Thoracic aorta (tissue), 2 donors: ENCODE measurements around the gene NAP1L2. TPM values are rescaled to one million over a fixed set of nuclear protein-coding genes. Genes with fewer than 3 reads are reported as not detected.

ENCODE experiments used
- ATAC-seq: fragments of 150-250 bp; one replicate; pipeline ENCODE4 v1.8.0; 2017; ENCODE audit warnings: low read depth; ENCODE audit not compliant: insufficient number of reproducible peaks, low FRiP score
- DNase-seq: peaks from one replicate; pipeline ENCODE4 v3.0.0-alpha.2; 2020; ENCODE audit warnings: low spot score
- H3K27ac ChIP-seq, 2 donors: fragments of 200-600 bp; sonication (generic); 1 replicate in 1 of 2; 2 replicates in 1 of 2; pipeline ENCODE4 v1.5.1; 2016; ENCODE audit warnings: mild to moderate bottlenecking in 2 of 2, moderate library complexity in 2 of 2
- H3K27me3 ChIP-seq: fragments of 200-600 bp; sonication (generic); replicated peaks from 2 replicates; pipeline ENCODE4 v1.6.0; 2016; ENCODE audit warnings: mild to moderate bottlenecking; ENCODE audit not compliant: insufficient read depth
- H3K36me3 ChIP-seq: fragments of 200-600 bp; sonication (generic); one replicate; pipeline ENCODE4 v1.5.1; 2016
- H3K4me1 ChIP-seq, 2 donors: fragments of 200-600 bp; sonication (generic); 1 replicate in 1 of 2; 2 replicates in 1 of 2; pipeline versions ENCODE4 v1.5.1 to v1.6.0; 2016; ENCODE audit warnings: low read depth in 2 of 2, mild to moderate bottlenecking in 1 of 2; ENCODE audit not compliant: control insufficient read depth in 1 of 2
- H3K4me3 ChIP-seq: fragments of 200-600 bp; sonication (generic); 2 replicates; pipeline ENCODE4 v1.5.1; 2016; ENCODE audit warnings: mild to moderate bottlenecking
- H3K9me3 ChIP-seq: fragments of 200-600 bp; sonication (generic); 2 replicates; pipeline ENCODE4 v1.5.1; 2016
- total RNA-seq, 2 donors: library from RNA; depleted of rRNA; stranded (reverse); fragments of >200 nt; gene quantifications; one replicate each; pipeline versions ENCODE4 v1.1.0 to v1.2.3, GENCODE V29; 2016
- TF ChIP-seq, protein P1 (sequence below): fragments of 200-600 bp; sonication (generic); IDR thresholded peaks from one replicate; pipeline ENCODE4 v1.5.1; 2019; ENCODE audit warnings: antibody characterized with exemption

NAP1L2 gene, protein sequence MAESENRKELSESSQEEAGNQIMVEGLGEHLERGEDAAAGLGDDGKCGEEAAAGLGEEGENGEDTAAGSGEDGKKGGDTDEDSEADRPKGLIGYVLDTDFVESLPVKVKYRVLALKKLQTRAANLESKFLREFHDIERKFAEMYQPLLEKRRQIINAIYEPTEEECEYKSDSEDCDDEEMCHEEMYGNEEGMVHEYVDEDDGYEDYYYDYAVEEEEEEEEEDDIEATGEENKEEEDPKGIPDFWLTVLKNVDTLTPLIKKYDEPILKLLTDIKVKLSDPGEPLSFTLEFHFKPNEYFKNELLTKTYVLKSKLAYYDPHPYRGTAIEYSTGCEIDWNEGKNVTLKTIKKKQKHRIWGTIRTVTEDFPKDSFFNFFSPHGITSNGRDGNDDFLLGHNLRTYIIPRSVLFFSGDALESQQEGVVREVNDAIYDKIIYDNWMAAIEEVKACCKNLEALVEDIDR
- total RNA-seq = 1 to 10 TPM; 4.2 TPM

- no peaks in the 10 kb centered on the region for H3K4me1 ChIP-seq
- H3K4me3 ChIP-seq = peak within 1 kb of the TSS; percentile 79
- peak within 1 kb of the TSS; percentile 68 to 71 for H3K27ac ChIP-seq
- no peaks in the 10 kb centered on the region for H3K27me3 ChIP-seq
- ATAC-seq = peak; percentile 73
- no peaks in the 10 kb centered on the region for H3K9me3 ChIP-seq
- no peaks in the 10 kb centered on the region for H3K36me3 ChIP-seq
- DNase-seq = peak; percentile 1
- TF ChIP-seq, protein P1, sequence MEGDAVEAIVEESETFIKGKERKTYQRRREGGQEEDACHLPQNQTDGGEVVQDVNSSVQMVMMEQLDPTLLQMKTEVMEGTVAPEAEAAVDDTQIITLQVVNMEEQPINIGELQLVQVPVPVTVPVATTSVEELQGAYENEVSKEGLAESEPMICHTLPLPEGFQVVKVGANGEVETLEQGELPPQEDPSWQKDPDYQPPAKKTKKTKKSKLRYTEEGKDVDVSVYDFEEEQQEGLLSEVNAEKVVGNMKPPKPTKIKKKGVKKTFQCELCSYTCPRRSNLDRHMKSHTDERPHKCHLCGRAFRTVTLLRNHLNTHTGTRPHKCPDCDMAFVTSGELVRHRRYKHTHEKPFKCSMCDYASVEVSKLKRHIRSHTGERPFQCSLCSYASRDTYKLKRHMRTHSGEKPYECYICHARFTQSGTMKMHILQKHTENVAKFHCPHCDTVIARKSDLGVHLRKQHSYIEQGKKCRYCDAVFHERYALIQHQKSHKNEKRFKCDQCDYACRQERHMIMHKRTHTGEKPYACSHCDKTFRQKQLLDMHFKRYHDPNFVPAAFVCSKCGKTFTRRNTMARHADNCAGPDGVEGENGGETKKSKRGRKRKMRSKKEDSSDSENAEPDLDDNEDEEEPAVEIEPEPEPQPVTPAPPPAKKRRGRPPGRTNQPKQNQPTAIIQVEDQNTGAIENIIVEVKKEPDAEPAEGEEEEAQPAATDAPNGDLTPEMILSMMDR = no peak
These were observed at the start of gene NAP1L2 for GRCh38 chrX:73214426-73215094. Gene NAP1L2 (minus strand): TSS chrX:73214851. CDS start chrX:73214492, 359 bp downstream.

DNA sequence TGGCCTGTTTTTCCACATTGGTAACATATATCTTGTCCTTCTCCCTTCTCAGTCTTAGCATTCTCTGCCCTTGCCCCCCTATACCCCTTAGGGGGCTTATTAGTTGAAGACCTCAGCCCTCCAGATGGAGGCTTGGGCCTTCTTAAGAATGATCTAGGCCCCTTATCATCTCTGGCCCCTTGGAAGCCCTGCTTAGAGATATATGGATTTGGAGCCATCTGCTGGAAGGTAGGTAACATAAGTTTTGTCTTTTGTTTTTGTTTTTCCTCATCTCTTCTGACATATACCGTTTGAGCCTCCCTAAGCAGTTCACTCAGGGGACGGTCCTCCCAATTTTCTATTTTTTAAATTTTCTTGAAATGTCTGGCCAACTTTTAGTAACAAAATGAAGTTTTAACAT is 48.3 kb upstream of the NAP1L2 start:
- Histone ChIP-seq H3K4me3 (no peak overlapping the region), H3K27me3 (no peaks in the 10 kb centered on the region), H3K9me3 (no peaks in the 10 kb centered on the region), H3K27ac (no peak overlapping the region), H3K36me3 (no peaks in the 10 kb centered on the region), H3K4me1 (no peaks in the 10 kb centered on the region)
- ATAC-seq (no peak), DNase-seq (no peak)
- TF ChIP-seq, protein P1 = no peak

DNA sequence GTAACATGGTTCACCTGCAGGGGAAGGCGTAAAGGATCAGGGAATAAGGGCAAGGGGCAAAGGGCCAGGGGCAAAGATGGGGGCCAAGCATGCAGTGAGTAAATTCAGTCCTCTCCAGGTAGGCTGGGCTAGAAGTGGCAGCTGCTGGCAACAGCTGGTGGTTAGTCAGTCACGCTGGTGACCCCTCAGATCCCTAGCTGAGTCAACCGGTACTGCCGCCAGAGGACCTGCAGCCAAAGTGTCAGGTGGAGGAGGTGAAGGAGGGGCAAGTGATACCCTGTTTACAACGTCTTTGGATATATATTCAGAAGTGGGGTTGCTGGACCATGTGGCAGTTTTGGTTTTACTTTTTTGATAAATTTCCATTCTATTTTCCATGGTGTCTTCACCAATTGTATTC is 24.6 kb upstream of the NAP1L2 start:
- H3K4me3 ChIP-seq = no peak overlapping the region
- no peaks in the 10 kb centered on the region for H3K36me3 ChIP-seq
- no peak overlapping the region for H3K27ac ChIP-seq
- no peaks in the 10 kb centered on the region for H3K4me1 ChIP-seq
- TF ChIP-seq, protein P1 = no peak
- H3K9me3 ChIP-seq = no peaks in the 10 kb centered on the region
- no peaks in the 10 kb centered on the region for H3K27me3 ChIP-seq
- ATAC-seq (no peak), DNase-seq (no peak)

DNA sequence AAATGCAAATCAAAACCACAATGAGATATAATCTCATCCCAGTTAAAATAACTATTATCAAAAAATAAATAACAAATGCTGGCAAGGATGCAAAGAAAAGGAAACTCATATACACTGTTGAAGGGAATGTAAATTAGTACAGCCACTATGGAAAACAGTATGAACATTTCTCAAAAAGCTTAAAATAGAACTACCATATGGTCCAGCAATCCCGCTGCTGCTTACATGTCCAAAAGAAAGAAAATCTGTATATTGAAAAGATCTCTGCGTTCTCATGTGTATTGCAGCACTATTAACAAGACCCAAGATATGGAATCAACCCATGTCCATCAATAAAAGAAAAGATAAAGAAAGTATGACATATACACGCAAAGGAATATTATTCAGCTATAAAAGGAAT is 3.0 kb upstream of the NAP1L2 start:
- Histone ChIP-seq H3K4me3 (no peak overlapping the region), H3K27me3 (no peaks in the 10 kb centered on the region), H3K9me3 (no peaks in the 10 kb centered on the region), H3K4me1 (no peaks in the 10 kb centered on the region), H3K27ac (no peak overlapping the region), H3K36me3 (no peaks in the 10 kb centered on the region)
- ATAC-seq (no peak), DNase-seq (no peak)
- TF ChIP-seq, protein P1 = no peak

- H3K4me3 ChIP-seq = peak overlapping the region; percentile 79
- peak overlapping the region; percentile 68 to 71 for H3K27ac ChIP-seq
- H3K9me3 ChIP-seq = no peaks in the 10 kb centered on the region
- DNase-seq = no peak
- H3K36me3 ChIP-seq = no peaks in the 10 kb centered on the region
- no peaks in the 10 kb centered on the region for H3K4me1 ChIP-seq
- H3K27me3 ChIP-seq = no peaks in the 10 kb centered on the region
- ATAC-seq = no peak
- TF ChIP-seq, protein P1 = no peak
These were observed 595 bp upstream of the NAP1L2 start for GRCh38 chrX:73215246-73215645.
